ENCODE results near the gene BEGAIN. TPM values are rescaled to one million over a fixed set of nuclear protein-coding genes. Genes with fewer than 3 reads are reported as not detected.

BEGAIN gene
- total and polyA plus RNA-seq, 9 of the 15 experiments (the other 6 are each of a cell fraction or from before 2014, with no cell fraction given): 0.07 to 0.68 (median 0.55) TPM; not detected in 3

DNA sequence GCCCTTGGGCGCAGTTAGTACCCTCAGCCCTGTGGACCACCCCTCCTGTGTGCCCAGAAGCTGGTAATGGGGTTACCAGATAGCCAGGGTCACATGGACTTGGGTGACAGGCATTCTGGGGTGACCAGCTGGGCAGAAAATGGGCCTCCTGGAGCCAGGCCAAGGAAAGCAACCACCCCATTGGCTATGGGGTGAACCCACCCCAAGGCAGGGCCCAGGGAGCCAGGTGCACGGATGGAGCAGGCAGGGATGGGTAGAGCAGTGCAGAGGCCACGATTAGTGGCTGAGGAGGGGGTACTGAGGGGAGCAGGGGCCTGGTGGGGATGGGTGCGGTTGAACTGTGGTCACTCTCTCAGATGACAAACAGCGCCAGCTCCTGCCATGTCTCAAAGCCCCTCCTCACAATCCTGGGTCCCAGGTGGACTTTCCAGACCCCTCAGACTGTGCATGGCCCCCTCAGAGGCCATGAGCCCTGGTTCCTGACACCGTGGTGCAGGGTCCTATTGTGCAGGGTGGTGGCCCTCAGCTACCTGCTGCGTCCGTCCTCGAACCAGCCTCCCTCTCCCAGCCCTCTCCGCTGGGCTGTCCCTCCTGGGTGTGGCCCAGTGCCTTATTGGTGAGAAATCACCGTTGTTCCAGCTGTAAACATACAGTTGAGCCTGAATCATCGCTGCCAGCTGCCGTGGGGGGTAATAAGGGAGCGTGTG lies 23.4 kb upstream of the BEGAIN start (continued):
- TF ChIP-seq, protein P1, sequence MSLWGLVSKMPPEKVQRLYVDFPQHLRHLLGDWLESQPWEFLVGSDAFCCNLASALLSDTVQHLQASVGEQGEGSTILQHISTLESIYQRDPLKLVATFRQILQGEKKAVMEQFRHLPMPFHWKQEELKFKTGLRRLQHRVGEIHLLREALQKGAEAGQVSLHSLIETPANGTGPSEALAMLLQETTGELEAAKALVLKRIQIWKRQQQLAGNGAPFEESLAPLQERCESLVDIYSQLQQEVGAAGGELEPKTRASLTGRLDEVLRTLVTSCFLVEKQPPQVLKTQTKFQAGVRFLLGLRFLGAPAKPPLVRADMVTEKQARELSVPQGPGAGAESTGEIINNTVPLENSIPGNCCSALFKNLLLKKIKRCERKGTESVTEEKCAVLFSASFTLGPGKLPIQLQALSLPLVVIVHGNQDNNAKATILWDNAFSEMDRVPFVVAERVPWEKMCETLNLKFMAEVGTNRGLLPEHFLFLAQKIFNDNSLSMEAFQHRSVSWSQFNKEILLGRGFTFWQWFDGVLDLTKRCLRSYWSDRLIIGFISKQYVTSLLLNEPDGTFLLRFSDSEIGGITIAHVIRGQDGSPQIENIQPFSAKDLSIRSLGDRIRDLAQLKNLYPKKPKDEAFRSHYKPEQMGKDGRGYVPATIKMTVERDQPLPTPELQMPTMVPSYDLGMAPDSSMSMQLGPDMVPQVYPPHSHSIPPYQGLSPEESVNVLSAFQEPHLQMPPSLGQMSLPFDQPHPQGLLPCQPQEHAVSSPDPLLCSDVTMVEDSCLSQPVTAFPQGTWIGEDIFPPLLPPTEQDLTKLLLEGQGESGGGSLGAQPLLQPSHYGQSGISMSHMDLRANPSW (CRISPR knock-in tag; IDR thresholded peaks at IDR 0.05): no peak
- TF ChIP-seq FOXJ3 (CRISPR knock-in tag; IDR thresholded peaks at IDR 0.05): no peak
- TF ChIP-seq NBN (IDR thresholded peaks at IDR 0.05; ENCODE audit: low read depth): no peak
- no peak for TF ChIP-seq FOXA1 (IDR thresholded peaks at IDR 0.05; ENCODE audit: borderline replicate concordance)

DNA sequence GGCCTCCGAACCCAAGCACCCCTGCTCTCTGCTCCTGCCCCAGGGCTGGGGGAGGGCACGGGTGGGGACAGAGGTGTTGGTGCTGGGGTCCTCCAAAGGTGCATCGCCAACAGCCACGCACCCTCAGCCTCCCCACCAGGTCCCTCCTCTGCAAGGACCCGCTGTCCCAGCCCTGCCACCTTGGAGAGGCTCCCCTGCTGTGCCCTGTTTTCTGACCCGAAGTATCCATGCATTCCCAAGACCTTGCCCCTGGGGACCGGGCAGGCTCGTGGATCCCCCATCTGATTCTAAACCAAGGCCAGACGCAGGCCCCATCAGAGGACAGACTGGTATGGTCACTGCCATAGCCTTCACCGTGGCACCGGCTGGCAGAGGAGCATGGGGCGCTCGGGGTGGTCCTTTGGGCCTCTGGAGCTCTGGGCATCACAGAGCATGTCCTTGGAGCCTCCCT lies 22.7 kb upstream of the BEGAIN start:
- CTCF ChIA-PET (ENCODE audit: low intra/inter-chr PET ratio): no interaction called here
- peaks cover 0 to 18% of the 10 kb centered on the region in 2 experiments; a peak in 2 of 5 replicates for H3K27me3 ChIP-seq (ENCODE audit: control insufficient read depth in 2 of 2, insufficient read depth in 2 of 2, low read length in 2 of 2)
- ATAC-seq (no peak), FAIRE-seq (no peak), DNase-seq (ENCODE audit: extremely low read depth in 1 of 4, low spot score in 3 of 4) (no peak)
- no peaks in the 10 kb centered on the region for H3K79me2 ChIP-seq (ENCODE audit: control insufficient read depth, insufficient read depth, low read length)
- POLR2A ChIA-PET: interaction anchor here (0.6 kb wide), 2 partner anchors 276 to 1149 kb away, joined by 3 read pairs; no protein-coding TSS in a partner anchor
- no peak overlapping the region for H3K27ac ChIP-seq (ENCODE audit: extremely low read depth, low read depth, low read length)
- no peak overlapping the region for H3K9ac ChIP-seq (ENCODE audit: insufficient read depth in 1 of 2, low read depth in 2 of 2, low read length in 2 of 2)
- WGBS (ENCODE audit: insufficient coverage, low coverage, missing lambda C conversion rate): 28% methylated on average over 8 of the region's 13 CpGs
- no peak overlapping the region for H2AFZ ChIP-seq (ENCODE audit: low read depth, low read length)
- intact Hi-C loops (cut with micrococcal nuclease) (no loop called here), in situ Hi-C loops (cut with MboI) (no loop called here)
- H3K4me3 ChIP-seq: no peak overlapping the region
- H3K4me2 ChIP-seq (ENCODE audit: insufficient read depth, low read length): no peak overlapping the region
- no peaks in the 10 kb centered on the region for H3K9me3 ChIP-seq (replicated peaks; ENCODE audit: control insufficient read depth, insufficient read depth, low read depth, low read length)
- no peaks in the 10 kb centered on the region for H4K20me1 ChIP-seq (replicated peaks; ENCODE audit: control insufficient read depth, insufficient read depth, low read length)
- H3K9me1 ChIP-seq (ENCODE audit: control insufficient read depth, insufficient read depth, low read length): no peaks in the 10 kb centered on the region
- BruUV-seq (replicated peaks): no TSS peak
- no peaks in the 10 kb centered on the region for H3K36me3 ChIP-seq (ENCODE audit: control insufficient read depth, insufficient read depth, low read length)
- peaks cover 9 to 17% of the 10 kb centered on the region in 2 experiments; a peak in 3 of 5 replicates for H3K4me1 ChIP-seq (replicated peaks in 1 of 2; ENCODE audit: control insufficient read depth in 2 of 2, insufficient read depth in 2 of 2, low read length in 2 of 2)
- TF ChIP-seq GABPB2 (CRISPR knock-in tag; conservative IDR thresholded peaks at IDR 0.05) (no peak), PTRF (tag; IDR thresholded peaks at IDR 0.05) (no peak), HOXB6 (CRISPR knock-in tag; IDR thresholded peaks at IDR 0.05; ENCODE audit: borderline replicate concordance) (no peak), TAF15 (IDR thresholded peaks at IDR 0.05; ENCODE audit: low read depth, low read length) (no peak)
- TF ChIP-seq, protein P2, sequence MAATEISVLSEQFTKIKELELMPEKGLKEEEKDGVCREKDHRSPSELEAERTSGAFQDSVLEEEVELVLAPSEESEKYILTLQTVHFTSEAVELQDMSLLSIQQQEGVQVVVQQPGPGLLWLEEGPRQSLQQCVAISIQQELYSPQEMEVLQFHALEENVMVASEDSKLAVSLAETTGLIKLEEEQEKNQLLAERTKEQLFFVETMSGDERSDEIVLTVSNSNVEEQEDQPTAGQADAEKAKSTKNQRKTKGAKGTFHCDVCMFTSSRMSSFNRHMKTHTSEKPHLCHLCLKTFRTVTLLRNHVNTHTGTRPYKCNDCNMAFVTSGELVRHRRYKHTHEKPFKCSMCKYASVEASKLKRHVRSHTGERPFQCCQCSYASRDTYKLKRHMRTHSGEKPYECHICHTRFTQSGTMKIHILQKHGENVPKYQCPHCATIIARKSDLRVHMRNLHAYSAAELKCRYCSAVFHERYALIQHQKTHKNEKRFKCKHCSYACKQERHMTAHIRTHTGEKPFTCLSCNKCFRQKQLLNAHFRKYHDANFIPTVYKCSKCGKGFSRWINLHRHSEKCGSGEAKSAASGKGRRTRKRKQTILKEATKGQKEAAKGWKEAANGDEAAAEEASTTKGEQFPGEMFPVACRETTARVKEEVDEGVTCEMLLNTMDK (IDR thresholded peaks at IDR 0.05; ENCODE audit: borderline replicate concordance, insufficient read depth, low read depth, low read length, poor library complexity, severe bottlenecking): no peak
- TF ChIP-seq, protein P3, sequence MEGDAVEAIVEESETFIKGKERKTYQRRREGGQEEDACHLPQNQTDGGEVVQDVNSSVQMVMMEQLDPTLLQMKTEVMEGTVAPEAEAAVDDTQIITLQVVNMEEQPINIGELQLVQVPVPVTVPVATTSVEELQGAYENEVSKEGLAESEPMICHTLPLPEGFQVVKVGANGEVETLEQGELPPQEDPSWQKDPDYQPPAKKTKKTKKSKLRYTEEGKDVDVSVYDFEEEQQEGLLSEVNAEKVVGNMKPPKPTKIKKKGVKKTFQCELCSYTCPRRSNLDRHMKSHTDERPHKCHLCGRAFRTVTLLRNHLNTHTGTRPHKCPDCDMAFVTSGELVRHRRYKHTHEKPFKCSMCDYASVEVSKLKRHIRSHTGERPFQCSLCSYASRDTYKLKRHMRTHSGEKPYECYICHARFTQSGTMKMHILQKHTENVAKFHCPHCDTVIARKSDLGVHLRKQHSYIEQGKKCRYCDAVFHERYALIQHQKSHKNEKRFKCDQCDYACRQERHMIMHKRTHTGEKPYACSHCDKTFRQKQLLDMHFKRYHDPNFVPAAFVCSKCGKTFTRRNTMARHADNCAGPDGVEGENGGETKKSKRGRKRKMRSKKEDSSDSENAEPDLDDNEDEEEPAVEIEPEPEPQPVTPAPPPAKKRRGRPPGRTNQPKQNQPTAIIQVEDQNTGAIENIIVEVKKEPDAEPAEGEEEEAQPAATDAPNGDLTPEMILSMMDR (IDR thresholded peaks at IDR 0.05 in 2 of 3, conservative IDR thresholded peaks at IDR 0.05 in 1 of 3; ENCODE audit: insufficient read depth in 2 of 3, low read depth in 1 of 3, low read length in 3 of 3): no peak

Measured in K562 (cell line).